DOHH2 (cell line): ENCODE data around the gene DNAH14.

Source experiments
- H3F3A ChIP-seq: fragments of 200-600 bp; sonication (generic), shearing (Covaris generic); 2 replicates; pipeline ENCODE4 v1.6.0; 2016; ENCODE audit warnings: antibody characterized with exemption, mild to moderate bottlenecking; ENCODE audit not compliant: control insufficient read depth, insufficient read depth
- H3K27ac ChIP-seq: fragments of 200-600 bp; sonication (generic); 2 replicates; pipeline ENCODE4 v1.5.1; 2014; ENCODE audit warnings: low read depth, mild to moderate bottlenecking, low read length, moderate library complexity
- H3K27me3 ChIP-seq: fragments of 200-600 bp; sonication (generic); 2 replicates; pipeline ENCODE4 v1.6.1; 2014; ENCODE audit warnings: mild to moderate bottlenecking, low read length, mixed read lengths; ENCODE audit not compliant: control insufficient read depth
- H3K36me3 ChIP-seq: fragments of 200-600 bp; sonication (generic); 2 replicates; pipeline ENCODE4 v1.6.1; 2014; ENCODE audit warnings: mild to moderate bottlenecking, low read length, moderate library complexity, mixed read lengths; ENCODE audit not compliant: control insufficient read depth
- H3K4me1 ChIP-seq: fragments of 200-600 bp; sonication (generic); 2 replicates; pipeline ENCODE4 v1.6.1; 2014; ENCODE audit warnings: mild to moderate bottlenecking, low read length, mixed read lengths; ENCODE audit not compliant: control insufficient read depth
- H3K4me2 ChIP-seq: fragments of 200-600 bp; sonication (generic); 2 replicates; pipeline ENCODE4 v1.6.0; 2014; ENCODE audit warnings: mild to moderate bottlenecking, low read length, moderate library complexity
- H3K4me3 ChIP-seq: fragments of 200-600 bp; sonication (generic); 2 replicates; pipeline ENCODE4 v1.5.1; 2014; ENCODE audit warnings: mild to moderate bottlenecking, low read length, mixed read lengths
- H3K79me2 ChIP-seq: fragments of 200-600 bp; sonication (generic); 2 replicates; pipeline ENCODE4 v1.6.1; 2014; ENCODE audit warnings: mild to moderate bottlenecking, low read length, mixed read lengths; ENCODE audit not compliant: control insufficient read depth
- H3K9me2 ChIP-seq: fragments of 200-600 bp; sonication (generic); replicated peaks from 2 replicates; pipeline ENCODE4 v1.6.1; 2014; ENCODE audit warnings: mild to moderate bottlenecking, low read length, mixed read lengths; ENCODE audit not compliant: control insufficient read depth
- H3K9me3 ChIP-seq: fragments of 200-600 bp; sonication (generic); 2 replicates; pipeline ENCODE4 v1.6.1; 2014; ENCODE audit warnings: antibody characterized with exemption, low read length, mixed read lengths; ENCODE audit not compliant: control insufficient read depth, insufficient read depth
- H4K20me1 ChIP-seq: fragments of 200-600 bp; sonication (generic); 2 replicates; pipeline ENCODE4 v1.6.0; 2014; ENCODE audit warnings: low read depth, mild to moderate bottlenecking, antibody characterized with exemption, low read length, moderate library complexity; ENCODE audit not compliant: control insufficient read depth, insufficient read depth
- CTCF ChIP-seq: fragments of 200-600 bp; sonication (generic); IDR thresholded peaks from one replicate; pipeline ENCODE4 v1.5.1; 2014; ENCODE audit warnings: antibody characterized with exemption, mild to moderate bottlenecking, low read depth, low read length; ENCODE audit not compliant: poor library complexity, severe bottlenecking
- EZH2phosphoT487 ChIP-seq: fragments of 200-600 bp; sonication (generic); IDR thresholded peaks from 2 replicates; pipeline ENCODE4 v1.6.1; 2017; ENCODE audit warnings: borderline replicate concordance, mild to moderate bottlenecking, antibody characterized with exemption, low read length, moderate library complexity, mixed read lengths

DNAH14 gene

GRCh38 chr1:224957696-224958095, 28.2 kb downstream of the DNAH14 start:
- no peak for TF ChIP-seq EZH2phosphoT487
- TF ChIP-seq CTCF: no peak
- Histone ChIP-seq H3K27me3 (no peaks in the 10 kb centered on the region), H3F3A (no peaks in the 10 kb centered on the region), H3K4me3 (no peak overlapping the region), H3K79me2 (no peaks in the 10 kb centered on the region), H3K27ac (no peak overlapping the region), H3K9me2 (no peaks in the 10 kb centered on the region), H3K4me2 (no peak overlapping the region), H4K20me1 (no peaks in the 10 kb centered on the region), H3K4me1 (no peaks in the 10 kb centered on the region), H3K9me3 (no peaks in the 10 kb centered on the region), H3K36me3 (no peaks in the 10 kb centered on the region)

GRCh38 chr1:224958490-224958889, 29.0 kb downstream of the DNAH14 start:
- no peaks in the 10 kb centered on the region for H4K20me1 ChIP-seq
- no peaks in the 10 kb centered on the region for H3K27me3 ChIP-seq
- H3K79me2 ChIP-seq: no peaks in the 10 kb centered on the region
- no peaks in the 10 kb centered on the region for H3K36me3 ChIP-seq
- no peaks in the 10 kb centered on the region for H3K4me1 ChIP-seq
- no peak overlapping the region for H3K27ac ChIP-seq
- no peaks in the 10 kb centered on the region for H3F3A ChIP-seq
- H3K4me3 ChIP-seq: no peak overlapping the region
- no peak for TF ChIP-seq EZH2phosphoT487
- TF ChIP-seq CTCF: no peak
- H3K9me2 ChIP-seq: no peaks in the 10 kb centered on the region
- no peak overlapping the region for H3K4me2 ChIP-seq
- no peaks in the 10 kb centered on the region for H3K9me3 ChIP-seq

- Histone ChIP-seq H3K9me2 (no peaks in the 10 kb centered on the region), H3K4me1 (no peaks in the 10 kb centered on the region), H3K4me3 (no peak overlapping the region), H3K27me3 (no peaks in the 10 kb centered on the region), H3F3A (no peaks in the 10 kb centered on the region), H3K9me3 (no peaks in the 10 kb centered on the region), H4K20me1 (no peaks in the 10 kb centered on the region), H3K4me2 (no peak overlapping the region), H3K36me3 (no peaks in the 10 kb centered on the region), H3K79me2 (no peaks in the 10 kb centered on the region), H3K27ac (no peak overlapping the region)
- no peak for TF ChIP-seq CTCF
- TF ChIP-seq EZH2phosphoT487: no peak
Observed at GRCh38 chr1:224959115-224959514, 29.6 kb downstream of the DNAH14 start.

- H3K9me2 ChIP-seq: no peaks in the 10 kb centered on the region
- no peak overlapping the region for H3K4me3 ChIP-seq
- no peak for TF ChIP-seq EZH2phosphoT487
- no peak for TF ChIP-seq CTCF
Observed at GRCh38 chr1:224959656-224960055, 30.2 kb downstream of the DNAH14 start.

More at GRCh38 chr1:224959656-224960055, 30.2 kb downstream of the DNAH14 start:
- Histone ChIP-seq H3K36me3 (no peaks in the 10 kb centered on the region), H3K79me2 (no peaks in the 10 kb centered on the region), H3K9me3 (no peaks in the 10 kb centered on the region), H3K4me1 (no peaks in the 10 kb centered on the region), H4K20me1 (no peaks in the 10 kb centered on the region), H3K27ac (no peak overlapping the region), H3K4me2 (no peak overlapping the region), H3F3A (no peaks in the 10 kb centered on the region), H3K27me3 (no peaks in the 10 kb centered on the region)
